Activated effector memory CD4-positive, alpha-beta T cell treated with Interleukin-2 at 50 U/mL for 16 hours (primary cell): ENCODE results near the gene MADCAM1.

Experiments used
- DNase-seq: peaks from one replicate; pipeline ENCODE4 v3.0.0-alpha.2; 2020

MADCAM1 gene

DNA sequence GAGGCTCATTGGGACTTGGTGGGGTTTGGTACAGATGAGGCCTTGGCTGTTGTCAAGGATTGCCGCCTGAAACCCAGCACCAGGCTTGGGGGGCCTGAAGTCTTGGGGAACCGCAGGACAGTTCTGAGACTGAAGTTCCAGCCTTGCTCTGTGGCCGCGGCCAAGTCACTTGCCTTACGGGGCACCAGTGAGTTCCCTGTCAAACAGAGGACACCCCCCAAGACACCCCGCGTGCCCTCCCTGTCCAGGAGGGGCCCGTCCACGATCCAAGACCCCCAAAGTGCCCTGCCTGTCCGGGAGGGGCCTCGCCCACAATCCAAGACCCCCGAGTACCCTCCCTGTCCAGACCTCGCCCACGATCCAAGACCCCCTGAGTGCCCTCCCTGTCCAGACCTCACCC is 37.8 kb downstream of the MADCAM1 start:
- DNase-seq = no peak

DNA sequence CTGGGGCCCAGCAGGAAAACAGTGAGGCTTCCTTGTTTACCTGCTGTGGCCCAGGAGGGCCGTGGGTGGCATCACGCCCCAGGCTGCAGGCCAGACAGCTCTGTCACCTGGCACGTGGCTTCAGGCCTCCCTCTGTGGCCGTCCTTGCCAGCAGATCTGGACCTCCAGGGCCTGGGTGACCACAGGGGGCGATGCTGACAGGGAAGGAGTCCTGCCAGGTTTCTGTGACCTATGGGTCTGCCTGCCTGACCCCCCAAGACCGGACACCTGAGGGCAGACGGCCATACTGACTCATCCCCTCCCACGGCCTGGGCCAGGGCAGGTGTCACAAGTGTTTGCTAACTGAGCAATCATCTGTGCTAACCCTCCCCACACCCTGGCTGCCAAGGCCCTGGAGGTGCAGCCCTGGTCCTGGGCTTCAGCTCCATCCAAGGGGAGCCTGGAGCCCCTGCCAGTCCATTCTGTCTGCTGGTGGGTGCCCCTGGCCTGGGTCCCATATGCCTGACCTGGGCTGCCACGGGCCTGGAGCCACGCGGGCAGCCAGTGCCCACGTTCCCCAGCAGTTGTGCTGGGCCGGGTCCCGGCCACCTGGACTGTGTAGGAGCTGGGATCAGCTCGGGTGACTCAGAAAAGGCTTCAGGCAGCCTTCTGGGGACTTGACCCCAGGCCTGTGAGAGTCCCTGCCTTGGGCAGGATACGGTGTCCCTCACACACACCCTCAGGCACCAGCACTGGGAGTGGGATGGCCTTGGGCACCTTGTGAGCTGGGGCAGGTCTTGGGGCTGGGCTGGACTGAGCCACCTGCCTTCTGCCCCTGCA is 38.9 kb downstream of the MADCAM1 start:
- DNase-seq = no peak

DNA sequence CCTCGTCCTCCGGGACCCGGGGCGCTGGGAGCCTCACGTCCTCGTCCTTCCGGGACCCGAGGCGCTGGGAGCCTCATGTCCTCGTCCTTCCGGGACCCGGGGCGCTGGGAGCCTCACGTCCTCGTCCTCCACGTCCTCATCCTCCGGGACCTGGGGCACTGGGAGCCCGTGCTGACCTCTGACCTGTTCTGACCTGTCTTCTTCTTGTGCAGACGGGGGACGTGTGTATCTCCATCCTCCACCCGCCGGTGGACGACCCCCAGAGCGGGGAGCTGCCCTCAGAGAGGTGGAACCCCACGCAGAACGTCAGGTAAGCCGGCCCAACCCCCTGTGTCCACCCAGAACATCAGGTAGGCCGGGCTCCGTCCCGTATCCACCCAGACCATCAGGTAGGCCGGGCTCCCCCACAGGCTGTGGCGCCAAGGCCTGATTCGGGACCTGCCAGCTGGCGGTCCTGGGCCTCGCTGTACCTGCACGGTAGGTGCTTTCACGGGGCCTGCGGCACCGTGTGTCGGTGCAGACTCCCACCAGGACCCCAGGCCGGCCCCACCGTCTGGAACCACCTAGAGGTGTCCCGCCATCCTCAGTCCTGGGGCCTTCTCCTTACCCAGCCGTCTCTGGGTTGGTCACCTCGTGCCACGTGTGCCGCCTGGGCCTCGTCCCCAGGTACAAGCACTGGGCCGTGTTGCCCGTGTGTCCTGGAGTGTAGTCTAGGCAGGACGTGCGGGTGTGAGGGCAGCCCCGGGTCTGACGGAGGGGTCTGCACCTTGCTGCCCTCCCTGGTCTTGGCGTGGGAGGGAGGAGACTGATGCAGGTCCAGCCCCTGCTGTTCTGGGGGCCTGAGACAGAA is 40.0 kb downstream of the MADCAM1 start:
- no peak for DNase-seq

DNA sequence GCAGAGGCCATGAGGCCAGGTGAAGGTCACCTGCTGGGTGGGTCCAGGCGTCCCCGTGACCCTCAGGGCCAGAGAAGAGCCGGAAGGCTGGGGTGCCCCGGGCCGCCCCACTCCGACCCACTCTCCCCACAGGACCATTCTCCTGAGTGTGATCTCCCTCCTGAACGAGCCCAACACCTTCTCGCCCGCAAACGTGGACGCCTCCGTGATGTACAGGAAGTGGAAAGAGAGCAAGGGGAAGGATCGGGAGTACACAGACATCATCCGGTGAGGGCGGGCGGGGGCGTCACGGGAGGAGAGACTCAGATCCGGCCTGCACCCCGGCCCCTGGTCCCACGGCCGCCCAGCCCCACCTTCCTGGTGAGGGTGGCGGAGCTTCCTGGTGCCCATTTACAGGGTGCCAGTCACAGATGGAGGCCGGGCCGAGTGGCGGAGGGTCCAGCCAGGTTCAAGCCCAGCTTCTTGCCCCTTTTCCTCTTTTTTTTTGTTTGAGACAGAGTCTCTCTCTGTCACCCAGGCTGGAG is 40.7 kb downstream of the MADCAM1 start:
- DNase-seq = no peak

DNA sequence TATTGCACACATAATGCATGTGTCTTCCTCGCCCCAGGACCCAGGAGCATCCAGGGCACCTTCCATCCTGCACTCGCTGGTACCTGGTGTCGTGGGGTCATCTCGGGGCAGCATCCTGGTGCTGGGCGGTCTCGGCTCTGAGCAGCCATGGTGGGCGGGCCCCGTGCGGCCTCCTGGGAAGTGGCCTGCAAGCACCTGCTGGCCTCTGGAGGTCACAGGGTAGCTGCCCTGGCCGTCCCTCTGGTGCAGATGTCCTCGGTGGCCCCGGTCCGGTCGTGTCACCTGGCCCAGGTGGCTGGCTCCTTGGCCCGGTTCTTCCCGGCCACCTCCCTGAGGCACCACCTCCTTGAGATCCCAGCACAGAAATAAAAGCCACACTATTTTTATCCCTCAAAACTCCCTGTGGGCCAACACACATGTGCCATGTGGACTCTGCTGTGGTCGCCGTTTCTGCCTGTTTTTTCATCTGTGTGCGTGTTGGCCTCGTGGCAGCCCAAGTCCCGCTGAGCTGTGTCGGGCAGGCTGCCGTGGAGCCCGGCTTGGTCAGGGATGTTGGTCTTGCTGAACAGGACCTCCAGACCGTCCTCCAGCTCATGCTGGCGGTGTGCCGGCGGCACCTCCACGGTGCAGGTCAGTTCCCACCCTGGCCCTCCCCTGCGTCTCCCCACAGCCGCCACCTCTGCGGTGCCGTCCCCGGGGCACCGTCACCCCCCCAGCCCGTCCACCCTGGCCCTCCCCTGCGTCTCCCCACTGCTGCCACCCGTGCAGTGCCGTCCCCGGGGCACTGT is 42.5 kb downstream of the MADCAM1 start:
- DNase-seq = no peak

DNA sequence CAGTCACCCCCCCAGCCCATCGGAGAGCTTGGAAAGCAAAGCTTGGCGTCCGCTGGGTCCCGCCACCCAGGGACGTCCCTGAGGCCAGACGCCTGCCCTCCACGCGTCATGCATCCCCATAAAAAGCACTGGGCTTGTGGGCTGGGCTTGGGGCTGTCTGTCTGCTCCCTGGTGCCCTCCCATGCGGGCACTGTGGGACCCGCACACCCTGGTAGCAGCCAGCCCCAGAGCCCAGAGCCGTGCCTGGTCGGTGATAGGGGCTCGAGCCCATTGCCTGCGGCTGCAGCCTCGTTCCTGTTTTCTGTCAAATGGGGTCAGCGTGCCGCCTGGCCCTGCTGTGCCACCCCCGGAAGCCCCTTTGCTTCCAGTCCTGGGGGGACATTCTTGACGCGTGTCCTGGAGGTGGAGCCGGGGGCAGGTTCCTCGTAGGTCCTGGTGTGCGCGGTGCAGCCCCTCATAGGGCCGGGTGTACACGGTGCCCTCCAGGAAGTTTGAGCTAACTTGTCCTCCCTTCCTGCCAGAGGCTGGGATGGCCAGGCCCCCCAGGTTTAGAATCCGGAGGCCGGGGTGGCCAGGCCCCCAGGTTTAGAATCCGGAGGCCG is 43.2 kb downstream of the MADCAM1 start:
- DNase-seq = no peak

DNA sequence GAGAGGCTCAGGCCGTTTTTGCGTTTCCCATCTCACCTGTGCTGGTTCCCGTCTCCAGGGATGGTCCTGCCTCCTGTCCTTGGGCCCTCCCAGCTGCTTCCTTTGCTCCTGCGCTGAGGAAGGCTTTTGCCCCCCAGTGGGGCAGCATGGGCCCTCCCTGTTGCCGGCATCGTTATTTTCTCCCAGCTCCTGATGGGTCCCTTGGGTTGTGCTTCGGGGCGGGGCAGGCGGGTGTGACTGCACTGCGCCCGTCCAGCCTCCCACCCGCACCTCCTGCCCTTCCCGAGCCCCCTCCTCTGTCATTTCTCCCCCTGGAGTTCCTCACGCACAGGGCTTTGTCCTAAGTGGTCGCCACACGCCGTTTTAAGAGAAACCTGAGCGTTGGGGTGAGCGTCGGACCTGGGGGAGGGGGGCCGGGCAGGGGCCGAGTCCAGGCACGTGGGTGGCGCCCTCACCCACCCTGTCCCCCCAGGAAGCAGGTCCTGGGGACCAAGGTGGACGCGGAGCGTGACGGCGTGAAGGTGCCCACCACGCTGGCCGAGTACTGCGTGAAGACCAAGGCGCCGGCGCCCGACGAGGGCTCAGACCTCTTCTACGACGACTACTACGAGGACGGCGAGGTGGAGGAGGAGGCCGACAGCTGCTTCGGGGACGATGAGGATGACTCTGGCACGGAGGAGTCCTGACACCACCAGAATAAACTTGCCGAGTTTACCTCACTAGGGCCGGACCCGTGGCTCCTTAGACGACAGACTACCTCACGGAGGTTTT is 44.8 kb downstream of the MADCAM1 start:
- DNase-seq = no peak

DNA sequence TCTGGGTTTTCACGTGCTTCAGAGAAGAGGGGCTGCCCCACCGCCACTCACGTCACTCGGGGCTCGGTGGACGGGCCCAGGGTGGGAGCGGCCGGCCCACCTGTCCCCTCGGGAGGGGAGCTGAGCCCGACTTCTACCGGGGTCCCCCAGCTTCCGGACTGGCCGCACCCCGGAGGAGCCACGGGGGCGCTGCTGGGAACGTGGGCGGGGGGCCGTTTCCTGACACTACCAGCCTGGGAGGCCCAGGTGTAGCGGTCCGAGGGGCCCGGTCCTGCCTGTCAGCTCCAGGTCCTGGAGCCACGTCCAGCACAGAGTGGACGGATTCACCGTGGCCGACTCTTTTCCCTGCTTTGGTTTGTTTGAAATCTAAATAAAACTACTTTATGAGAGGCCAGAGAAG is 45.4 kb downstream of the MADCAM1 start:
- DNase-seq = no peak

DNA sequence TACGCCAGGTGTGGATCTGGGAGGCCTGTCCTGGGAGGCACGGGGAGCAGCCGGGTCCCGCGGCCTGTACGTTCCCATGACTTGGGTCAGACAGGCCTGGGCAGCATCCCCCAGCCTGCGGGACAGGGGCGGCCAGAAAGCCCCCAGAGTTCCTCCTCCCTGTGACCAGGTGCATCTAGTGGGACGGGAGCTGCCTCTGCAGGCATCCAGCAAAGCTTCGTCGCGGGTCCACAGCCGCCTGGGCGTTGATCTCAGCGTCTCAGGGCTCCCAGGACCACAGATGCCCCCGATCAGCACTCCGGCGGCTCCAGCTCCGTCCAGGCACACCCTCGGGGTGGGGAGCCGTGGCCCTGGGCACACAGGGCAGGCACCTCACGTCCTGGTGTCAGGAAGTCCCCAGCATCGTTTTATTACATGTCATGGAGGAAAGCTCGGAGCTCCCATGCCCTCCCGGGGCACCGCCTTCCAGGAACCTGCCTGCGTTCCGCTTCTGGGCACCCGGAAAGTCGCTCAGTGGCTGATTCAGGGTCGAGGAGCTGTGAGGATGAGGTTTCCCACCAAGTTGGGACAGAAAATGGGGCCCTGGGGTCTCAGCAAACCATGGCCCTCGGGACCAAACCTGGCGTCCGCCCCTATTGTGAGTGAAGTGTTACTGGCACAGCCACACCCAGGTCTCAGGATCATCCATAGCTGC is 46.0 kb downstream of the MADCAM1 start:
- DNase-seq = no peak

DNA sequence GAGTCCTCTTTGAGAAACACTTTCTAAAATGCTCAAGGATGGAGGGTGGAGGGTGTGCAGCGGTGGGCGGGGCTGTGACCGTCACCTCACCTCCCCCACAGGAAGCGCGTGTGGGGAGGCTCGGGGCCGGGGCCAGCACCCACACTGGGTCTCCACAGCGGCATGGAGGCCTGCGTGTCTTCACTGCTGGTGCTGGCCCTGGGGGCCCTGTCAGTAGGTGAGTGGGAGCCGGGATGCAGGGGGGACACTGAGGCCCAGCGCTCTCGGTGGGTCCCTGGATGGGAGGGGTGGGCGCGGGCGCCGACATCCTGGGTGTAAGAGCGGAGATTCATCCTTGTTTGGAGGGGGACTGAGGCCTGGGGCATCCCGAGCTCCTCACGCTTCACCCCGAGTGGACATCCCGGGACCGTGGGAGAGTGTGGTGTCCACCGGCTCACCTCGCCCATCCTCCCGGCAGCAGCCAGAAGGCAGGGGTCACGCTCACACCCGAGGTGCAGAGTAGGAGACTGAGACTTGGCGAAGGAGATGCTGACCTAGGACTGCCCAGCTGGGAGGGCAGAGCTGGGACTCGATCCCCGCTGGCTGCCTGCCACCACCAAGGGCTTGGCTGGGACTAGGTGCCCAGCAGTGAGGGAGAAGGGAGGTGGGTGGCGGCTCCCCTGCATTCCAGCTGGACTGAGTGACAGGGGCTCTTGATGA is 47.8 kb downstream of the MADCAM1 start, which contains the start of gene GZMM:
TSS of gene GZMM (plus strand) at position 144 of the 699 bp plus-strand sequence. CDS start at position 163, 19 bp downstream.
- DNase-seq = peak; percentile 71

DNA sequence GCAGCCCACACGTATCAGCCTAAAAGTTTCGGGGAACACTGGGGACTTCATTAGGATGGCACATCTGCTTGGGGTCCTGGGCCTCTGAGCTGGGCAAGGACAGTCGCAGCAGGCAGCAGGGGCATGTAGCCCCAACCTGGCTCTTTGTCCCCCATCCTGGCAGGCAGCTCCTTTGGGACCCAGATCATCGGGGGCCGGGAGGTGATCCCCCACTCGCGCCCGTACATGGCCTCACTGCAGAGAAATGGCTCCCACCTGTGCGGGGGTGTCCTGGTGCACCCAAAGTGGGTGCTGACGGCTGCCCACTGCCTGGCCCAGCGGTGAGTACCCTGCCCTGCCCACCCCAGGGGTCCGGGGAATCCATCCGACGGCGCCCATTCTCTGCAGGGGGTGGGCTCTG is 50.8 kb downstream of the MADCAM1 start:
- no peak for DNase-seq

DNA sequence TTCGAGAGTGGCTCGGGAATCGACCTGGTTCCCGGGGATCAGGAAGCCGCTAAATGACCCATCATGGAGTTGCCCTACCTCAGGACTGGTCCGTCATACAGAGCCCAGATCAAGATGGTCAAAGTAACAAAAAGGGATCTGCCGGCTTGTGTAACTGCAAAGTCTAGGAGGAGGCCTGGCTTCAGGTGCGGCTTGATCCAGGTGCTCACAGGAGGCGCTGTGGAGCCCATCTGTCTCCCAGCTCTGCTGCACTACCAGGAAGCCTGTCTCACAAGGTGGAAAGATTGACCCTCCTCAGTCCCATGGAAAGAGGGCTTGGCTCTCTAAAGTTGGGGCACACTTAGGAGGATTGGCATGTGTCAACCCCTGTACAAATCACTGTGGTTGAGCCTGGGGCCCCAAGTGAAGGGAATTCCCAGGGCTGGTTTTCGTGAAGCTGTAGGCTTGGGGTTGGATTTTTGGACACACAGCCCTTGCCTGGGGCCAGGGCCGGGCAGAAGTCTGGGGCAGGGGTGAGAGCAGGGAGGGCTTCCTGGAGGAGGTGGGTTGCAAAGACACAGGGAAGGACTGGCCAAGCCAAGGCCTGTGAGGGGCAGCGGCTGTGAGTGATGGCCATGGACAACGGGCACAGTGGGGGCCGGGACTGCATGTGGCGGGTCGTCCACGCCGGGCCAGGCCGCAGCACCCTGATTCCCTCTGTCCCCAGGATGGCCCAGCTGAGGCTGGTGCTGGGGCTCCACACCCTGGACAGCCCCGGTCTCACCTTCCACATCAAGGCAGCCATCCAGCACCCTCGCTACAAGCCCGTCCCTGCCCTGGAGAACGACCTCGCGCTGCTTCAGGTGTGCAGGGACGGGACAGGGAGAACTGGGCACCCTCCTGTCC is 51.8 kb downstream of the MADCAM1 start:
- no peak for DNase-seq

DNA sequence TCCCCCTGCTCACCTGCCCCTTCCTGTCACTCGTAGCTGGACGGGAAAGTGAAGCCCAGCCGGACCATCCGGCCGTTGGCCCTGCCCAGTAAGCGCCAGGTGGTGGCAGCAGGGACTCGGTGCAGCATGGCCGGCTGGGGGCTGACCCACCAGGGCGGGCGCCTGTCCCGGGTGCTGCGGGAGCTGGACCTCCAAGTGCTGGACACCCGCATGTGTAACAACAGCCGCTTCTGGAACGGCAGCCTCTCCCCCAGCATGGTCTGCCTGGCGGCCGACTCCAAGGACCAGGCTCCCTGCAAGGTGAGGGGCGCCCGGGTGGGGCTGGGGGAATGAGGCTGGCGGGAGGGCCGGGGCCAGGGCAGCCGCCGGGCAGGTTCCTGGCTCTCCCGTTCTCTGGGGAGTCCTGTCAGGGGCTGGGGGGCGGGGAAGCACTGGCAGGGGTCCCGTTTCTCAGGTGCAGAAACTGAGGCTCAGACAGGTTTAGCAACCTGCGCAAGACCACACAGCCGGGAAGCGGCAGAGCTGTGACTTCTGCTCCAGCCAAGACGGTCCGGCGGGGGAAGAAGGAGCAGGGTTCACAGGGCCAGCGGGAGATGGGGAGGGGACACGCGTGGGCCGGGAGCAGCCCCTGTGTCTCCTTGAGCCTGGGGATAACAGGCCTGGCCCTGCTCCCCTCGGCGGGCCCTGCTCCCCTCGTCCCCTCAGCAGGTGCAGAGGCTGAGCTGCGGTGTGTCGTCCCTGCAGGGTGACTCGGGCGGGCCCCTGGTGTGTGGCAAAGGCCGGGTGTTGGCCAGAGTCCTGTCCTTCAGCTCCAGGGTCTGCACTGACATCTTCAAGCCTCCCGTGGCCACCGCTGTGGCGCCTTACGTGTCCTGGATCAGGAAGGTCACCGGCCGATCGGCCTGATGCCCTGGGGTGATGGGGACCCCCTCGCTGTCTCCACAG is 52.9 kb downstream of the MADCAM1 start:
- no peak for DNase-seq

DNA sequence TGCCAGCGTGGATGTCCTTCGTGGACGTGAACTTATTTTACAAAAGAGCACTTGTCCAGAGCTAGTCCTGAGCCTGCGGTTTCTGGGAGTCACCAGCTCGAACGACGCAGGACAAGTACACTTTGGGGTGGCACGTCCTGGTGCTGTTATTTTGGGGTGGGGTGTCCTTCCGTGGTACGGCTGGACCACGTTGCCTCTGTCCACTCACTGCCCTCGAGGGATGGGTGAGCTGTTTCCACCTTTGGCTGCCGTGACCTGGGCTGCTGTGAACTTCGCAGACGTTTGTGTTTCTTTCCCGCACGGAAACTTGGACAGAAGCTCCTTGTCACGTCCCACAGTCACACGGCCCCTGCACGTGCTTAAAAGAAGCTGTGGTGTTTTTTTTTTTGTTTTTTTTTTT is 58.5 kb downstream of the MADCAM1 start:
- DNase-seq = no peak
